HCT116 (cell line): ENCODE results near the gene LOXL1.

Source experiments
- ATF3 ChIP-seq: IDR thresholded peaks from 2 replicates; pipeline ENCODE4 v1.6.1; 2012
- EGR1 ChIP-seq: IDR thresholded peaks from 2 replicates; pipeline ENCODE4 v1.6.1; 2012; ENCODE audit warnings: low read depth
- SP1 ChIP-seq: IDR thresholded peaks from 2 replicates; pipeline ENCODE4 v1.6.1; 2012; ENCODE audit warnings: low read depth
- ZFX ChIP-seq: fragments of 450-650 bp; IDR thresholded peaks from 2 replicates; pipeline ENCODE4 v1.6.1; 2017

GRCh38 chr15:73909651-73910050 lies 16.6 kb upstream of the LOXL1 start:
- TF ChIP-seq ATF3 (no peak), ZFX (no peak), EGR1 (no peak), SP1 (no peak)
